Activated CD4-positive, alpha-beta T cell treated with anti-CD3 and anti-CD28 coated beads, Interleukin-2, amount 50 U/mL, for 1 hour (primary cell): ENCODE measurements around the gene CYP2R1.
"Not testable (repeated sequence)": the region's sequence is repeated elsewhere in the genome, so short reads cannot be mapped to it uniquely, and the experiment has no call there.

Source experiments
- DNase-seq: peaks from one replicate; pipeline ENCODE4 v3.0.0-alpha.2; 2020

CYP2R1 gene

GRCh38 chr11:14891143-14892035 lies 642 bp downstream of the CYP2R1 start:
- peak; percentile 84 for DNase-seq

GRCh38 chr11:14886513-14886912 lies 5.5 kb downstream of the CYP2R1 start:
- no peak for DNase-seq

GRCh38 chr11:14884667-14885273 lies 7.3 kb downstream of the CYP2R1 start:
- DNase-seq, result no peak

GRCh38 chr11:14883683-14884082 lies 8.3 kb downstream of the CYP2R1 start:
- DNase-seq, result not testable (repeated sequence)

DNA sequence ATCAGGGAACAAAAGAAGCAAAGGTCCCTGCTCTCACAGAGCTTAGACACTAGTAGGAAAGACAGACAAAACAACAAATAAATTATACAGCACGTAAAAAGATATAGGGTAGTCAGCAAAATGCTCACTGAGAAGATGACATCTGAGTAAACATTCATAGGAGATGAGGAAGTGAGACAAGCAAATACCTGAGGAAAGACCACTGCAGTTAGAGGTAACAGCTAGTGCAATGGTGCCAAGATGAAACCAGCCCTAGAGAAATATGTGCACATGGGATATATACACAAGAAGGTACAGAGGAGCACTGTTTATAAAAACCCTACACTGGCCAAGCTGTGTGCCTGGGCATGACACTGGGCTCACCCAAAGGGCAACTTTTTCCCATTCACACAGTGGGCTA lies 9.8 kb downstream of the CYP2R1 start:
- no peak for DNase-seq

DNA sequence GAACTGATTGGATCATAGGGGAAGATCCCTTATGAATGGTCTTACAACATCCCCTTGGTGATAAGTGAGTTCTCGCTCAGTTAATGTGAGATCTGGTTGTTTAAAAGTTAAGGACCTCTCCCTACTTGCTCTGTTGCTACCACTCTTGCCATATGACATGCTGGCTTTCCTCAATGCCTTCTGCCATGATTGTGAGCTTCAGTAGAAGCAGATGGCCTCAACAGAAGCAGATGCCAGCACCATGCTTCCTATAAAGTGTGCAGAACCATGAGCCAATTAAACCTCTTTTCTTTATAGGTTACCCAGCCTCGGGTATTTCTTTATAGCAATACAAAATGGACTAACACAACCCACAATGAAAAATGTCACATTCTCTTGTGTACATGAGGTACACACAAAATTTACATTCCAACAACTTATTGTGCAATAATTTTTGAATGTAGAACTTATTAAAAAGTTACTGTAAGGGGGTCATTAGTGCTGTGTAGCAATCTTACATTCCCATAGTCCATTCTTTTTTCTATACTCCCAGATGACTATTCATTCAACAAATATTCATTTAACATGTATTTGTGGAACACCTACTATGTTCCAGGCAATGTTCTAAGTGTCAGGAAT lies 10.3 kb downstream of the CYP2R1 start:
- DNase-seq, result no peak

- DNase-seq, result no peak
Observed at GRCh38 chr11:14875163-14875562, 16.9 kb downstream of the CYP2R1 start.

DNA sequence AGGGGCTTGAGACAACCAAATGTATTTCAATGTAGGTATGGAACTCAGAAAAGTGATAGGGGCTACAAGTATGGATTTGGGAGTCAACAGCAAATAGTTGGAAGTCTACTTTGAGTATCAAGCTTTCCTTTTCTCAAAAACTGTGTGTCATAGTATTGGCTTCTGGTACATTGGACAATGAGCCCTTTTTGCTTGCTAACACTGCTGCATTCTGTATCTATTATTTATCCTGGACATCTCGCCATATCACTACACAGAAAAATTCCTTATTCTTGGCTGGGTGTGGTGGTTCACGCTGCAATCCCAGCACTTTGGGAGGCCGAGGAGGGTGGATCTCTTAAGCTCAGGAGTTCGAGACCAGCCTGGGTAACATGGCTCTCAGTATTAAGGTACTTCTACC lies 18.4 kb downstream of the CYP2R1 start:
- no peak for DNase-seq

GRCh38 chr11:14872032-14872431 lies 20.0 kb downstream of the CYP2R1 start:
- no peak for DNase-seq

DNA sequence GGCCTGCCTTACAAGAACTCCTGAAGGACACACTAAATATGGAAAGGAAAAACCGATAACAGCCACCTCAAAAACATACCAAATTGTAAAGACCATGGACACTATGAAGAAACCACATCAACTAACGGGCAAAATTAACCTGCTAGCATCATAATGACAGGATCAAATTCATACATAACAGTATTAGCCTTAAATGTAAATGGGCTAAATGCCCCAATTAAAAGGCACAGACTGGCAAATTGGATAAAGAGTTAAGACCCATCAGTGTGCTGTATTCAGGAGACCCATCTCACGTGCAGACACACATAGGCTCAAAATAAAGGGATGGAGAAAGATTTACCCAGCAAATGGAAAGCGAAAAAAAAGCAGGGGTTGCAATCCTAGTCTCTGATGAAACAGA lies 28.3 kb downstream of the CYP2R1 start:
- DNase-seq, result not testable (repeated sequence)

GRCh38 chr11:14861680-14862079 lies 30.4 kb downstream of the CYP2R1 start:
- DNase-seq, result no peak

- DNase-seq, result no peak
Observed at GRCh38 chr11:14860511-14860910, 31.5 kb downstream of the CYP2R1 start.

- no peak for DNase-seq
Observed at GRCh38 chr11:14858404-14858803, 33.6 kb downstream of the CYP2R1 start.

DNA sequence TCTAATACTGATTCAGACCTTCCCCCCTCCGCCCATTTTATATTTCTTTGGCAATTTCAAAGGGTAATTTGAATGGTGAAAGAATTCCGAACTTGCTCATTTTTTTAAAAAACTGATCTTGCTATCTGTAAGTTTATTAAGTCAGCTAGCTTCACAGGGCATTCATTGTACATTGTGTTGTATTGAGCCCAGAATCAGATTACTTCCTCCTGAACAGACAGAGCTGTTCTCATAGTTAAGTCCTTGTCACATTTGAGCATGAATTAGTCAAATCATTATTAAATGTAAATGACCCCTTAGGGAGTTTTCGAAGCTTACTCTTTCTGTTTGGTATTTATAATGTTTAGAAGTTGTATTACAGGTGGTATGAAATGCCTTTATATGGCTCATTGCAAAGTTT lies 34.4 kb downstream of the CYP2R1 start:
- DNase-seq, result no peak

DNA sequence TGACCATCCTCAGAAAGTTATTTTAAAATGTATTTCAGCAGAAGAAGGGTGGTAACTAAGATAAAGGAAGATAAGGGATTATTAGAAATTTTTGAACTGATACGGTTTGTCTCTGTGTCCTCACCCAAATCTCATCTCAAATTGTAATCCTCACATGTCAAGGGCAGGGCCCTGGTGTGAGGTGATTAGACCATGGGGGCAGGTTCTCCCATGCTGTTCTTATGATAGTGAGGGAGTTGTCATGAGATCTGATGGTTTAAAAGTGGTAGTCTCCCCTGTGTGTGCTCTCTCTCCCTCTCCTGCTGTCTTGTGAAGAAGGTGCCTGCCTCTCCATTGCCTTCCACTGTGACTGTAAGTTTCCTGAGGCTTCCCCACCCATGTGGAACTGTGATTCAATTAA lies 36.1 kb downstream of the CYP2R1 start:
- no peak for DNase-seq

DNA sequence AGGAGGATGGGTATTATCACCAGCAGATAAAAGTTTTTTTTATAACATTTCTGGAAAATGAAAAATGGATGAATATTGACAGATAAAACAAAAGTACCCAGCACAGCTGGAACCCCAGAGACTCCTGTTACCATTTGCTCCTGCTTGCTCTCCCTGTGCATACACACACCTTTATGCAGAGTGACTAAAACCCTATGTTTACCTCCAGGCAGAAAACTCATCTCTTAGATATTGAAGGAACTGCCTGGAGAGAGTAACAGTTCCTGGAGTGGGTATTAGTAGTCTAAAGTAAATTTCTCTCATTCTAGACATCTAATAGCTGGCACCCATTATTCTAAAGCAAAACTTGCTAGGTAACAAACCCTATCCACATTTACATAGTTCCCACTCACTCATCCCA lies 38.0 kb downstream of the CYP2R1 start:
- DNase-seq, result no peak

DNA sequence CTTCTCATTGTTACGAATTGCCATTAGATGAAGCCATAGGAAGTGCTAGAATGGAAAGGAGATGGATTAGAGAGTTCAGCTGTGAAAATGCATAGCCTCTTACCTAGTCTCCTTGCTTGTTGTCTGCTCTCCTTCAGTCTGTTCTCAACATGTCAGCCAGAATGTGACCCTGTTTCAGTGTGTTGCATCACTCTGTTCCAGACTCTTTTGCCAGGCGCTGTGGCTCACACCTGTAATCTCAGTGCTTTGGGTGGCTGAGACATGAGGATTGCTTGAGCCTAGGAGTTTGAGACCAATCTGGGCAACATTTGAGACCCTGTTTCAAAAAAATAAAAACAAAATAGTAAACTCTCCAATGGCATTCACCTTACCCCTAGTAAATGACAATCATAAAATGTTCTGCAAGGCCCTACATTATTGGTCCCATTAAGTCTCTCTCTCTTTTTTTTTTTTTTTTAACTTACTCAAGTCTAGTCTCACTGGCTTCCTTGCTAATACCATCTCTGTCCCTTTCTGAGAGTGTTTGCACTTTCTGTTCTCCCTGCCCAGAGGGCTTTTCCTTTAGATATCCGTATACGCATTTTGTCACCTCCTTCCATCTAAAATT lies 39.4 kb downstream of the CYP2R1 start:
- DNase-seq, result no peak

DNA sequence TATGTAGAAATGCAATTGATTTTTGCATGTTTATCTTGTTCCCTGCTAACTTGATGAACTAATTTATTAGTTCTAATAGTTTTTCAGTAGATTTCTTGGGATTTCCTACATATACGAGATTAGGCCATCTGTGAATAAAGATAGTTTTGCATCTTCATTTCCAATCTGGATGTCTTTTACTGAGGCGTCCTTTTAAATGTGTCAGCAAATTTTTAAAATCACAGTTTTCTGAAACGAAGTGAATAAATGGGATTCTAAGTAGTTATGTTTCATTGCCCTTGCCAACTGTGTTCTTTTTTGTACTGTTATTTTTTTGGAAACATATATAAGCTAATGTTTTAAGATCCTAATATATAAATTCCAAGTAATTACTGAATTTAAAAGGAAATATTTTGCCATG lies 50.0 kb downstream of the CYP2R1 start:
- no peak for DNase-seq

- no peak for DNase-seq
Observed at GRCh38 chr11:14835496-14836492, 56.2 kb downstream of the CYP2R1 start.
